NCI-H524 (cell line): ENCODE data around the gene SH3GL3.

Experiments
- DNase-seq, 2 experiments: peaks; one replicate each; lab custom pipeline; 2025; lab: John Stamatoyannopoulos, UW

Gene SH3GL3

DNA sequence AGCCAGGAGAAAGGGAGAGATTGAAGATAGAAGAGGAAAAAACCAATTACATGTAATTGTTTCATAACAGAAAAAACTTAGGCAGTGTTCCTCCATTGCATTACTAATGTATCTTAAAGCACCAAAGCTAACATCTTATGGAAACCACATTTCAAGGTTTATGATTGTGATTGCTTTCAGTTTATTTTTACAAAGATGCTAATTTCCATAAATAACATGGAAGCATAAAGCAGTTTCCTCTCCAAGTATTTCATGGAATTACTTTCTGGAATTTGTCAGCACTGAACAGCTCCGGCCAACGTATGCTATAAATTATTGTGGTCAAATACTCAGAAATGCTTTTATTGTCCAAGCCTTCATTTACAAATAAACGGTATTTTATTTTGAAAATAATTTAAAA, 218.3 kb downstream of the SH3GL3 start:
- DNase-seq = no peak
